Cardiac muscle cell (in vitro differentiated cells and primary cell): ENCODE results near the gene ATP11A. TPM values are rescaled to one million over a fixed set of nuclear protein-coding genes. Genes with fewer than 3 reads are reported as not detected.

Experiments
- DNase-seq, 2 donors: peaks; one replicate each; pipeline versions ENCODE4 v3.0.0 to v3.0.0-alpha.2; 2010 to 2017; ENCODE audit warnings: low read depth in 1 of 2, low spot score in 1 of 2
- H3K27ac ChIP-seq: fragments of 200-600 bp; sonication (generic); 2 replicates; pipeline ENCODE4 v1.5.1; 2016
- H3K27me3 ChIP-seq: fragments of 200-600 bp; sonication (generic); 2 replicates; pipeline ENCODE4 v1.6.0; 2016; ENCODE audit warnings: control low read depth
- H3K36me3 ChIP-seq: fragments of 200-600 bp; sonication (generic); 2 replicates; pipeline ENCODE4 v1.5.1; 2016; ENCODE audit warnings: control low read depth
- H3K4me1 ChIP-seq: fragments of 200-600 bp; sonication (generic); 2 replicates; pipeline ENCODE4 v1.8.1; 2017; ENCODE audit warnings: low read depth, mild to moderate bottlenecking, mixed run types
- H3K4me3 ChIP-seq: fragments of 200-600 bp; sonication (generic); 2 replicates; pipeline ENCODE4 v1.5.1; 2016; ENCODE audit warnings: mild to moderate bottlenecking
- H3K9me3 ChIP-seq: fragments of 200-600 bp; sonication (generic); 2 replicates; pipeline ENCODE4 v1.5.1; 2017; ENCODE audit warnings: low read depth, mild to moderate bottlenecking, control low read depth
- CTCF ChIP-seq: IDR thresholded peaks from 2 replicates; pipeline ENCODE4 v1.5.1; 2012; ENCODE audit warnings: low read depth, mild to moderate bottlenecking, low read length
- polyA plus RNA-seq: library from polyadenylated mRNA; unstranded; fragments of >200 nt; fragmentation: Nextera tagmentation; extraction: Ambion mirVana; gene quantifications from 2 replicates; pipeline ENCODE4 v1.2.1, GENCODE V29; 2016
- total RNA-seq: library from RNA; depleted of rRNA; stranded (reverse); fragments of >200 nt; gene quantifications from 2 replicates; pipeline ENCODE4 v1.2.3, GENCODE V29; 2016

ATP11A gene
- total and polyA plus RNA-seq, 2 experiments from 2014 or later: 38.0 to 42.9 TPM

- Histone ChIP-seq H3K27ac (peak overlapping the region; percentile 66), H3K36me3 (peaks cover 40% of the 10 kb centered on the region), H3K9me3 (no peaks in the 10 kb centered on the region), H3K4me3 (no peak overlapping the region), H3K27me3 (no peaks in the 10 kb centered on the region), H3K4me1 (no peaks in the 10 kb centered on the region)
- no peak for TF ChIP-seq CTCF
- DNase-seq: no peak
Observed at GRCh38 chr13:112815871-112816270, 126.0 kb downstream of the ATP11A start.

GRCh38 chr13:112818040-112818697 lies 128.3 kb downstream of the ATP11A start:
- DNase-seq: no peak
- no peak for TF ChIP-seq CTCF
- Histone ChIP-seq H3K27me3 (no peaks in the 10 kb centered on the region), H3K27ac (no peak overlapping the region), H3K9me3 (no peaks in the 10 kb centered on the region), H3K36me3 (peaks cover 37% of the 10 kb centered on the region), H3K4me1 (no peaks in the 10 kb centered on the region), H3K4me3 (no peak overlapping the region)

- Histone ChIP-seq H3K4me3 (no peak overlapping the region), H3K36me3 (peaks cover 42% of the 10 kb centered on the region), H3K4me1 (no peaks in the 10 kb centered on the region), H3K27ac (peak overlapping the region; percentile 75), H3K27me3 (no peaks in the 10 kb centered on the region), H3K9me3 (no peaks in the 10 kb centered on the region)
- no peak for DNase-seq
- TF ChIP-seq CTCF: no peak
Observed at GRCh38 chr13:112818698-112819045, 128.8 kb downstream of the ATP11A start.

GRCh38 chr13:112819111-112819510 lies 129.3 kb downstream of the ATP11A start:
- peak overlapping the region; percentile 75 for H3K27ac ChIP-seq
- H3K9me3 ChIP-seq: no peaks in the 10 kb centered on the region
- H3K36me3 ChIP-seq: peaks cover 46% of the 10 kb centered on the region
- no peaks in the 10 kb centered on the region for H3K4me1 ChIP-seq
- no peak overlapping the region for H3K4me3 ChIP-seq
- no peak for DNase-seq
- TF ChIP-seq CTCF: no peak
- H3K27me3 ChIP-seq: no peaks in the 10 kb centered on the region

- Histone ChIP-seq H3K4me1 (no peaks in the 10 kb centered on the region), H3K36me3 (peaks cover 52% of the 10 kb centered on the region), H3K27ac (peak overlapping the region; percentile 75), H3K4me3 (no peak overlapping the region), H3K27me3 (no peaks in the 10 kb centered on the region), H3K9me3 (no peaks in the 10 kb centered on the region)
- peak in 1 of 2 donors; percentile 60 for DNase-seq
- TF ChIP-seq CTCF: no peak
Observed at GRCh38 chr13:112819816-112820215, 130.0 kb downstream of the ATP11A start.
